Choroid plexus epithelial cell (primary cell): ENCODE results near the gene CNTN5.

Experiments
- DNase-seq: peaks from one replicate; pipeline ENCODE4 v3.0.0-alpha.2; 2010; ENCODE audit warnings: low read depth
- H3K4me3 ChIP-seq: 2 replicates; pipeline ENCODE4 v1.5.1; 2011; ENCODE audit warnings: low read depth, mild to moderate bottlenecking, control low read depth, low read length, moderate library complexity
- CTCF ChIP-seq: conservative IDR thresholded peaks from 2 replicates; pipeline ENCODE4 v1.5.1; 2011; ENCODE audit warnings: low read depth, mild to moderate bottlenecking, control low read depth, inconsistent platforms, low read length, moderate library complexity

Gene CNTN5

GRCh38 chr11:99988471-99988837, 967.7 kb downstream of the CNTN5 start:
- TF ChIP-seq CTCF: no peak
- peak; percentile 55 for DNase-seq
- H3K4me3 ChIP-seq: no peak overlapping the region

GRCh38 chr11:100003985-100004384, 983.2 kb downstream of the CNTN5 start:
- peak; percentile 14 for DNase-seq
- TF ChIP-seq CTCF: no peak
- no peak overlapping the region for H3K4me3 ChIP-seq

- no peak for TF ChIP-seq CTCF
- no peak overlapping the region for H3K4me3 ChIP-seq
- peak; percentile 43 for DNase-seq
Observed at GRCh38 chr11:100004541-100004940, 983.8 kb downstream of the CNTN5 start.

- TF ChIP-seq CTCF: no peak
- no peak overlapping the region for H3K4me3 ChIP-seq
- no peak for DNase-seq
Observed at GRCh38 chr11:100008417-100008816, 987.7 kb downstream of the CNTN5 start.

- no peak for TF ChIP-seq CTCF
- H3K4me3 ChIP-seq: no peak overlapping the region
- DNase-seq: no peak
Observed at GRCh38 chr11:100009728-100010127, 989.0 kb downstream of the CNTN5 start.

GRCh38 chr11:100010393-100010792, 989.6 kb downstream of the CNTN5 start:
- DNase-seq: no peak
- peak; percentile 27 for TF ChIP-seq CTCF
- H3K4me3 ChIP-seq: no peak overlapping the region

GRCh38 chr11:100011697-100012096, 990.9 kb downstream of the CNTN5 start:
- no peak for DNase-seq
- no peak for TF ChIP-seq CTCF
- H3K4me3 ChIP-seq: no peak overlapping the region
